ENCODE results near the gene NUDCD3.

GRCh38 chr7:44403775-44404174 is 86.7 kb downstream of the NUDCD3 start:
- no peak for TF ChIP-seq POLR2AphosphoS5 (IDR thresholded peaks at IDR 0.05; ENCODE audit: borderline replicate concordance, low read depth, low read length)
- TF ChIP-seq EZH2 (IDR thresholded peaks at IDR 0.05) = no peak
- no peak for TF ChIP-seq FOXP2 (optimal IDR thresholded peaks at IDR 0.05; ENCODE audit: control extremely low read depth, extremely low read length, insufficient read depth)
